Pancreas (tissue), 10 donors: Measurements from ENCODE around the gene STK24. TPM values are rescaled to one million over a fixed set of nuclear protein-coding genes. Genes with fewer than 3 reads are reported as not detected.

Experiments used
- ATAC-seq, 4 donors: fragments of 200-7000 bp; cut with Tn5 transposase; one replicate each; pipeline versions ENCODE4 v1.8.0 to v1.9.1; 2020; ENCODE audit warnings: mild to moderate bottlenecking in 4 of 4, moderate library complexity in 4 of 4
- DNase-seq, 6 donors: peaks; one replicate each; pipeline ENCODE4 v3.0.0-alpha.2; 2020
- FAIRE-seq: peaks from 2 replicates; lab custom pipeline; 2012; peaks lifted over from hg19 to GRCh38; lab: Jason Lieb, UNC
- H3K27ac ChIP-seq, 4 donors: fragments of 200-600 bp; sonication (generic); 1 replicate in 3 of 4; 2 replicates in 1 of 4; pipeline versions ENCODE4 v1.5.0 to v1.8.0; 2020
- H3K27me3 ChIP-seq, 4 donors: fragments of 200-600 bp; one replicate each; pipeline ENCODE4 v1.8.0; 2021
- H3K36me3 ChIP-seq, 3 donors: fragments of 200-600 bp; sonication (generic) in 1 of 3; one replicate each; pipeline versions ENCODE4 v1.5.0 to v1.8.0; 2020 to 2021
- H3K4me1 ChIP-seq, 3 donors: fragments of 200-600 bp; one replicate each; pipeline ENCODE4 v1.8.0; 2021
- H3K4me3 ChIP-seq, 4 donors: fragments of 200-600 bp; sonication (generic) in 2 of 4; one replicate each; pipeline versions ENCODE4 v1.5.0 to v1.8.0; 2020 to 2021
- H3K9me3 ChIP-seq, 4 donors: fragments of 200-600 bp; one replicate each; pipeline ENCODE4 v1.8.0; 2021
- CTCF ChIP-seq, 4 donors: fragments of 200-600 bp; sonication (generic) in 3 of 4; IDR thresholded peaks; one replicate each; pipeline versions ENCODE4 v1.5.0 to v1.8.0; 2021; ENCODE audit warnings: antibody characterized with exemption in 4 of 4
- WGBS, 2 donors: extraction: QIAGEN DNeasy Blood & Tissue Kit; methylation state at CpG; one replicate each; pipeline ENCODE4 v1.1.7; 2013; 5-methylcytosine and 5-hydroxymethylcytosine counted together
- intact Hi-C, 3 donors: fragments of 100-400 bp; cut with DNase I; formaldehyde crosslinking; loops; one replicate each; pipeline versions ENCODE4 v1.11.1 to v1.14.2; 2022
- polyA plus RNA-seq, 2 donors: library from polyadenylated mRNA; stranded (reverse); fragments of 200-250 nt; gene quantifications; one replicate each; pipeline ENCODE4 v1.2.3, GENCODE V29; 2013
- total RNA-seq, 6 donors: library from RNA; stranded (reverse); fragmentation: NEBNext Ultra II Directional in 4 of 6; extraction: Animal tissue kit (Norgen Biotek cat#: 25700) in 4 of 6; gene quantifications; one replicate each; pipeline versions ENCODE4 v1.2.1 to v1.2.4, GENCODE V29; 2021 to 2023
- donor health status: healthy with polysubstance abuse.
- donor health status: DM: no; HTN: no; CAD: no; lungs with moderate emphysema.
- donor health status: DM: no; HTN: no; CAD: no.
- donor health status: control.
- donor health status: control.
- donor health status: Bipolar disorder and iron deficiency.
- donor health status: DM: yes; HTN: yes; CAD: no.
- donor health status: DM: no; HTN: no; CAD: no.
- donor health status: DM: no; HTN: no; CAD: no.
- donor health status: DM: yes; HTN: yes; CAD: no.

Gene STK24
- total and polyA plus RNA-seq, 8 donors = 15.5 to 55.7 (median 37.4) TPM

GRCh38 chr13:98445340-98446233 lies 131.3 kb downstream of the STK24 start:
- H3K9me3 ChIP-seq = no peaks in the 10 kb centered on the region
- DNase-seq (peak; percentile 47 to 87 (median 75)), FAIRE-seq (no peak), ATAC-seq (peak; percentile 82 to 93 (median 88))
- H3K4me3 ChIP-seq = no peak overlapping the region
- TF ChIP-seq CTCF (IDR thresholded peaks at IDR 0.05) = peak; percentile 93 to 97 (median 96)
- peak overlapping the region in 1 of 4 donors; percentile 30 for H3K27ac ChIP-seq
- WGBS, 2 donors = 25 to 26% methylated on average over 18 of the region's 18 CpGs
- peaks cover 3 to 52% (median 8%) of the 10 kb centered on the region in 3 donors for H3K36me3 ChIP-seq
- H3K27me3 ChIP-seq = no peaks in the 10 kb centered on the region
- intact Hi-C loops = loop anchor here in 2 of 3 donors (10.0 kb wide), 2 partner anchors 209 to 399 kb away; no protein-coding TSS in a partner anchor
- H3K4me1 ChIP-seq = no peaks in the 10 kb centered on the region

GRCh38 chr13:98444381-98444780 lies 132.5 kb downstream of the STK24 start:
- intact Hi-C loops = loop anchor here in 2 of 3 donors (5.0 to 10.0 kb wide), 3 partner anchors 210 to 400 kb away; no protein-coding TSS in a partner anchor
- no peaks in the 10 kb centered on the region for H3K4me1 ChIP-seq
- peaks cover 3 to 63% (median 14%) of the 10 kb centered on the region in 3 donors for H3K36me3 ChIP-seq
- no peaks in the 10 kb centered on the region for H3K27me3 ChIP-seq
- H3K9me3 ChIP-seq = no peaks in the 10 kb centered on the region
- no peak overlapping the region for H3K27ac ChIP-seq
- no peak for FAIRE-seq
- TF ChIP-seq CTCF (IDR thresholded peaks at IDR 0.05) = no peak
- WGBS, 2 donors = 90 to 92% methylated on average over 16 of the region's 16 CpGs
- peak in 2 of 6 donors; percentile 57 to 67 for DNase-seq
- H3K4me3 ChIP-seq = no peak overlapping the region
- no peak for ATAC-seq

GRCh38 chr13:98443800-98444325 lies 133.0 kb downstream of the STK24 start:
- intact Hi-C loops = loop anchor here in 2 of 3 donors (5.0 to 10.0 kb wide), 3 partner anchors 211 to 401 kb away; no protein-coding TSS in a partner anchor
- 85 to 88% methylated on average over 19 to 21 of the region's 21 CpGs for WGBS, 2 donors
- Histone ChIP-seq H3K4me1 (no peaks in the 10 kb centered on the region), H3K36me3 (peaks cover 1 to 62% (median 14%) of the 10 kb centered on the region in 3 donors), H3K9me3 (no peaks in the 10 kb centered on the region), H3K27me3 (no peaks in the 10 kb centered on the region), H3K4me3 (no peak overlapping the region), H3K27ac (no peak overlapping the region)
- no peak for DNase-seq
- no peak for ATAC-seq
- FAIRE-seq = no peak
- TF ChIP-seq CTCF (IDR thresholded peaks at IDR 0.05) = no peak

- Histone ChIP-seq H3K4me3 (no peak overlapping the region), H3K27me3 (no peaks in the 10 kb centered on the region), H3K27ac (no peak overlapping the region), H3K9me3 (no peaks in the 10 kb centered on the region), H3K36me3 (peaks cover 0 to 59% (median 14%) of the 10 kb centered on the region in 3 donors), H3K4me1 (no peaks in the 10 kb centered on the region)
- ATAC-seq (no peak), DNase-seq (peak in 1 of 6 donors; percentile 72), FAIRE-seq (no peak)
- intact Hi-C loops = loop anchor here in 2 of 3 donors (5.0 to 10.0 kb wide), 3 partner anchors 211 to 401 kb away; no protein-coding TSS in a partner anchor
- TF ChIP-seq CTCF (IDR thresholded peaks at IDR 0.05) = no peak
- 84 to 94% methylated on average over 11 of the region's 11 CpGs for WGBS, 2 donors
Observed at GRCh38 chr13:98443329-98443728, 133.6 kb downstream of the STK24 start.
